ENCODE data around the gene MIA.

The MIA gene

GRCh38 chr19:40806423-40807146 lies 31.3 kb downstream of the MIA start:
- no peak overlapping the region for H3K27ac ChIP-seq (ENCODE audit: low read length)
- H3K9me3 ChIP-seq (replicated peaks; ENCODE audit: insufficient read depth, low read length): no peaks in the 10 kb centered on the region
- H2AFZ ChIP-seq (ENCODE audit: low read length): no peak overlapping the region
- no peak overlapping the region for H3K9ac ChIP-seq (ENCODE audit: low read length)
- H3K4me1 ChIP-seq (ENCODE audit: low read length): peaks cover 21% of the 10 kb centered on the region
- no peak overlapping the region for H3K4me2 ChIP-seq (ENCODE audit: low read depth, low read length)
- no peak for DNase-seq
- H3K9me2 ChIP-seq (replicated peaks; ENCODE audit: insufficient read depth, low read length): no peaks in the 10 kb centered on the region
- no peak overlapping the region for H3K4me3 ChIP-seq (ENCODE audit: low read length)
- no peaks in the 10 kb centered on the region for H3K36me3 ChIP-seq (replicated peaks; ENCODE audit: insufficient read depth, low read length)
- no peaks in the 10 kb centered on the region; the same call in 1 of the 2 replicates for H4K20me1 ChIP-seq (ENCODE audit: insufficient read depth, low read length)
- no peak for TF ChIP-seq EZH2phosphoT487 (IDR thresholded peaks at IDR 0.05; ENCODE audit: low read length)
- TF ChIP-seq CTCF (IDR thresholded peaks at IDR 0.05; ENCODE audit: low read length): peak; percentile 18
- no peak for TF ChIP-seq EZH2 (optimal IDR thresholded peaks at IDR 0.05; ENCODE audit: low read depth, low read length)
- H3F3A ChIP-seq (ENCODE audit: insufficient read depth, low read length): no peaks in the 10 kb centered on the region
- 0 out of 2 replicates have a peak, but pooled peaks cover 2% of the 10 kb centered on the region for H3K27me3 ChIP-seq (replicated peaks; ENCODE audit: insufficient read depth, low read length)
- peaks cover 21% of the 10 kb centered on the region for H3K79me2 ChIP-seq (ENCODE audit: low read length)

GRCh38 chr19:40807147-40808020 lies 32.1 kb downstream of the MIA start:
- Histone ChIP-seq H3K4me1 (ENCODE audit: low read length) (peaks cover 15% of the 10 kb centered on the region), H3K4me2 (ENCODE audit: low read depth, low read length) (no peak overlapping the region)

GRCh38 chr19:40808021-40808325 lies 32.7 kb downstream of the MIA start:
- H3K27me3 ChIP-seq (replicated peaks; ENCODE audit: insufficient read depth, low read length): peaks cover 4% of the 10 kb centered on the region; the same call in 1 of the 2 replicates
- no peaks in the 10 kb centered on the region for H3K9me2 ChIP-seq (replicated peaks; ENCODE audit: insufficient read depth, low read length)
- H3K4me3 ChIP-seq (ENCODE audit: low read length): no peak overlapping the region
- peaks cover 10% of the 10 kb centered on the region; the same call in 1 of the 2 replicates for H3K79me2 ChIP-seq (ENCODE audit: low read length)
- peaks cover 9% of the 10 kb centered on the region for H3K4me1 ChIP-seq (ENCODE audit: low read length)
- H3K9me3 ChIP-seq (replicated peaks; ENCODE audit: insufficient read depth, low read length): no peaks in the 10 kb centered on the region
- no peak for DNase-seq
- no peaks in the 10 kb centered on the region for H3K36me3 ChIP-seq (replicated peaks; ENCODE audit: insufficient read depth, low read length)
- TF ChIP-seq CTCF (IDR thresholded peaks at IDR 0.05; ENCODE audit: low read length): no peak
- no peak for TF ChIP-seq EZH2phosphoT487 (IDR thresholded peaks at IDR 0.05; ENCODE audit: low read length)
- no peak for TF ChIP-seq EZH2 (optimal IDR thresholded peaks at IDR 0.05; ENCODE audit: low read depth, low read length)
- no peaks in the 10 kb centered on the region for H3F3A ChIP-seq (ENCODE audit: insufficient read depth, low read length)
- H3K27ac ChIP-seq (ENCODE audit: low read length): no peak overlapping the region
- no peak overlapping the region for H3K4me2 ChIP-seq (ENCODE audit: low read depth, low read length)
- no peak overlapping the region for H2AFZ ChIP-seq (ENCODE audit: low read length)
- H3K9ac ChIP-seq (ENCODE audit: low read length): no peak overlapping the region
- no peaks in the 10 kb centered on the region; the same call in 1 of the 2 replicates for H4K20me1 ChIP-seq (ENCODE audit: insufficient read depth, low read length)

More at GRCh38 chr19:40807147-40808020, 32.1 kb downstream of the MIA start:
- no peaks in the 10 kb centered on the region for H3K36me3 ChIP-seq (replicated peaks; ENCODE audit: insufficient read depth, low read length)
- no peak overlapping the region for H3K27ac ChIP-seq (ENCODE audit: low read length)
- no peaks in the 10 kb centered on the region for H3K9me3 ChIP-seq (replicated peaks; ENCODE audit: insufficient read depth, low read length)
- no peaks in the 10 kb centered on the region for H3F3A ChIP-seq (ENCODE audit: insufficient read depth, low read length)
- no peak overlapping the region for H3K9ac ChIP-seq (ENCODE audit: low read length)
- no peak overlapping the region for H2AFZ ChIP-seq (ENCODE audit: low read length)
- H3K79me2 ChIP-seq (ENCODE audit: low read length): peaks cover 15% of the 10 kb centered on the region
- no peaks in the 10 kb centered on the region for H3K9me2 ChIP-seq (replicated peaks; ENCODE audit: insufficient read depth, low read length)
- no peak for DNase-seq
- peak; percentile 24; the same call in 1 of the 2 replicates for TF ChIP-seq CTCF (IDR thresholded peaks at IDR 0.05; ENCODE audit: low read length)
- no peak for TF ChIP-seq EZH2 (optimal IDR thresholded peaks at IDR 0.05; ENCODE audit: low read depth, low read length)
- no peak overlapping the region for H3K4me3 ChIP-seq (ENCODE audit: low read length)
- H3K27me3 ChIP-seq (replicated peaks; ENCODE audit: insufficient read depth, low read length): peaks cover 4% of the 10 kb centered on the region; the same call in 1 of the 2 replicates
- H4K20me1 ChIP-seq (ENCODE audit: insufficient read depth, low read length): no peaks in the 10 kb centered on the region; the same call in 1 of the 2 replicates

All from MM.1S (cell line).